ENCODE measurements around the gene RRAGD. TPM values are rescaled to one million over a fixed set of nuclear protein-coding genes. Genes with fewer than 3 reads are reported as not detected.

RRAGD gene
- total and polyA plus RNA-seq, 2 of the 13 experiments (the other 11 are each of a cell fraction or from before 2014, with no cell fraction given) = 0.35 to 0.53 TPM

- ChIA-PET POLR2A (no interaction called here), CTCF (ENCODE audit: low intra/inter-chr PET ratio, low total read pairs) (no interaction called here)
- no peak for ATAC-seq
- Histone ChIP-seq H4K20me1 (ENCODE audit: insufficient read depth, low read length) (no peaks in the 10 kb centered on the region), H3K4me1 (ENCODE audit: insufficient read depth, low read length) (no peaks in the 10 kb centered on the region), H3K4me3 (replicated peaks in 1 of 3; ENCODE audit: insufficient read depth in 1 of 3, low read depth in 2 of 3, low read length in 3 of 3) (no peak overlapping the region), H3K36me3 (replicated peaks in 1 of 2; ENCODE audit: control insufficient read depth in 1 of 2, insufficient read depth in 2 of 2, low read length in 2 of 2) (no peaks in the 10 kb centered on the region), H3K79me2 (ENCODE audit: insufficient read depth, low read length) (no peaks in the 10 kb centered on the region), H2AFZ (ENCODE audit: low read length) (no peak overlapping the region), H3K4me2 (ENCODE audit: low read depth, low read length) (no peak overlapping the region), H3K27me3 (ENCODE audit: control insufficient read depth in 1 of 2, insufficient read depth in 2 of 2, low read length in 2 of 2) (no peaks in the 10 kb centered on the region), H3K9ac (ENCODE audit: insufficient read depth, low read depth, low read length) (no peak overlapping the region), H3K27ac (ENCODE audit: extremely low read length, insufficient read depth, low read length) (no peak overlapping the region), H3K9me3 (ENCODE audit: low read length) (no peaks in the 10 kb centered on the region)
- 0% methylated on average over 1 of the region's 1 CpG for WGBS (ENCODE audit: low lambda C conversion rate)
- no peak for FAIRE-seq
- no peak for DNase-seq (ENCODE audit: low spot score)
- no TSS peak for BruUV-seq (replicated peaks)
- in situ Hi-C loops (cut with HindIII; ENCODE audit: extremely low pct_ligation_motif_present, low pct_unique_long_range_greater_than_20kb) = no loop called here
- TF ChIP-seq SP2 (CRISPR knock-in tag; IDR thresholded peaks at IDR 0.05) (no peak), BRCA1 (CRISPR knock-in tag; IDR thresholded peaks at IDR 0.05) (no peak), TBX3 (IDR thresholded peaks at IDR 0.05; ENCODE audit: borderline replicate concordance) (no peak), XBP1 (CRISPR knock-in tag; IDR thresholded peaks at IDR 0.05) (no peak), ZNF329 (CRISPR knock-in tag; IDR thresholded peaks at IDR 0.05; ENCODE audit: low read depth) (no peak), TBP (CRISPR knock-in tag; IDR thresholded peaks at IDR 0.05) (no peak), ZNF589 (CRISPR knock-in tag; conservative IDR thresholded peaks at IDR 0.05) (no peak), KMT2B (CRISPR knock-in tag; IDR thresholded peaks at IDR 0.05) (no peak), IRF2 (CRISPR knock-in tag; IDR thresholded peaks at IDR 0.05) (no peak), NCOR1 (IDR thresholded peaks at IDR 0.05; ENCODE audit: borderline replicate concordance, low read length) (no peak), MTF2 (CRISPR knock-in tag; IDR thresholded peaks at IDR 0.05; ENCODE audit: borderline replicate concordance) (no peak), TBX2 (CRISPR knock-in tag; IDR thresholded peaks at IDR 0.05; ENCODE audit: borderline replicate concordance) (no peak), GZF1 (CRISPR knock-in tag; IDR thresholded peaks at IDR 0.05) (no peak), MBD4 (IDR thresholded peaks at IDR 0.05; ENCODE audit: borderline replicate concordance, low read length) (no peak)
- TF ChIP-seq, protein P1, sequence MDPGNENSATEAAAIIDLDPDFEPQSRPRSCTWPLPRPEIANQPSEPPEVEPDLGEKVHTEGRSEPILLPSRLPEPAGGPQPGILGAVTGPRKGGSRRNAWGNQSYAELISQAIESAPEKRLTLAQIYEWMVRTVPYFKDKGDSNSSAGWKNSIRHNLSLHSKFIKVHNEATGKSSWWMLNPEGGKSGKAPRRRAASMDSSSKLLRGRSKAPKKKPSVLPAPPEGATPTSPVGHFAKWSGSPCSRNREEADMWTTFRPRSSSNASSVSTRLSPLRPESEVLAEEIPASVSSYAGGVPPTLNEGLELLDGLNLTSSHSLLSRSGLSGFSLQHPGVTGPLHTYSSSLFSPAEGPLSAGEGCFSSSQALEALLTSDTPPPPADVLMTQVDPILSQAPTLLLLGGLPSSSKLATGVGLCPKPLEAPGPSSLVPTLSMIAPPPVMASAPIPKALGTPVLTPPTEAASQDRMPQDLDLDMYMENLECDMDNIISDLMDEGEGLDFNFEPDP (CRISPR knock-in tag; conservative IDR thresholded peaks at IDR 0.05) = no peak
- intact Hi-C loops (cut with micrococcal nuclease; ENCODE audit: unreplicated experiment) = no loop called here
Measured at GRCh38 chr6:89393659-89394058, 18.4 kb downstream of the RRAGD start.

Data from HepG2 (cell line).